HepG2 (cell line): ENCODE measurements around the gene NYNRIN. TPM values are rescaled to one million over a fixed set of nuclear protein-coding genes. Genes with fewer than 3 reads are reported as not detected.

Source experiments
- ATAD3A ChIP-seq: sonication (generic); formaldehyde crosslinking; IDR thresholded peaks from 2 replicates; pipeline ENCODE4 v1.4.0; 2020; ENCODE audit warnings: missing genetic modification reagents
- ATF3 ChIP-seq: sonication (generic); formaldehyde crosslinking; IDR thresholded peaks from 2 replicates; pipeline ENCODE4 v1.4.0; 2020; ENCODE audit warnings: missing genetic modification reagents
- ATF6 ChIP-seq: sonication (generic); formaldehyde crosslinking; conservative IDR thresholded peaks from 2 replicates; pipeline ENCODE4 v1.4.0; 2020; ENCODE audit warnings: missing genetic modification reagents
- CC2D1A ChIP-seq: sonication (generic); formaldehyde crosslinking; IDR thresholded peaks from 2 replicates; pipeline ENCODE4 v1.8.1; 2023; ENCODE audit warnings: mild to moderate bottlenecking, missing genetic modification reagents
- CCDC6 ChIP-seq: sonication (generic); formaldehyde crosslinking; IDR thresholded peaks from 2 replicates; pipeline ENCODE4 v1.8.1; 2022; ENCODE audit warnings: mild to moderate bottlenecking, missing genetic modification reagents, moderate library complexity
- ETS1 ChIP-seq: sonication (generic); formaldehyde crosslinking; IDR thresholded peaks from 2 replicates; pipeline ENCODE4 v1.4.0; 2020; ENCODE audit warnings: missing genetic modification reagents
- MZF1 ChIP-seq: sonication (generic); formaldehyde crosslinking; IDR thresholded peaks from 2 replicates; pipeline ENCODE4 v1.8.1; 2023; ENCODE audit warnings: mild to moderate bottlenecking, missing genetic modification reagents, borderline replicate concordance
- NAIF1 ChIP-seq: sonication (generic); formaldehyde crosslinking; IDR thresholded peaks from 2 replicates; pipeline ENCODE4 v1.5.0; 2020; ENCODE audit warnings: mild to moderate bottlenecking, missing genetic modification reagents, borderline replicate concordance
- NR2C2 ChIP-seq: sonication (generic); formaldehyde crosslinking; IDR thresholded peaks from 2 replicates; pipeline ENCODE4 v1.4.0; 2020; ENCODE audit warnings: missing genetic modification reagents, mild to moderate bottlenecking, moderate library complexity, borderline replicate concordance
- POLR2G ChIP-seq: fragments of 200-400 bp; formaldehyde crosslinking; IDR thresholded peaks from 2 replicates; pipeline ENCODE4 v1.6.1; 2018; ENCODE audit warnings: mild to moderate bottlenecking, low read depth, low read length, moderate library complexity
- PRMT3 ChIP-seq: sonication (generic); formaldehyde crosslinking; IDR thresholded peaks from 2 replicates; pipeline ENCODE4 v1.8.1; 2022; ENCODE audit warnings: low read depth, mild to moderate bottlenecking, moderate library complexity, missing genetic modification reagents, borderline replicate concordance
- RAD21 ChIP-seq: fragments of 450-650 bp; formaldehyde crosslinking; IDR thresholded peaks from 2 replicates; pipeline ENCODE4 v1.5.0; 2020; ENCODE audit warnings: mild to moderate bottlenecking
- SIN3B ChIP-seq: fragments of 150-350 bp; IDR thresholded peaks from 2 replicates; pipeline ENCODE4 v1.6.1; 2014; ENCODE audit warnings: low read length
- TEF ChIP-seq: sonication (generic); formaldehyde crosslinking; IDR thresholded peaks from 2 replicates; pipeline ENCODE4 v1.5.0; 2020; ENCODE audit warnings: missing genetic modification reagents
- THAP8 ChIP-seq: sonication (generic); formaldehyde crosslinking; IDR thresholded peaks from 2 replicates; pipeline ENCODE4 v1.5.1; 2020; ENCODE audit warnings: missing genetic modification reagents, mild to moderate bottlenecking, borderline replicate concordance
- YY1 ChIP-seq: IDR thresholded peaks from 2 replicates; pipeline ENCODE4 v1.6.1; 2011; ENCODE audit warnings: low read length, low read depth, moderate library complexity, mild to moderate bottlenecking; ENCODE audit not compliant: insufficient read depth, insufficient replicate concordance
- ZBTB14 ChIP-seq: sonication (generic); formaldehyde crosslinking; IDR thresholded peaks from 2 replicates; pipeline ENCODE4 v1.4.0; 2020; ENCODE audit warnings: missing genetic modification reagents
- ZKSCAN5 ChIP-seq: sonication (generic); formaldehyde crosslinking; IDR thresholded peaks from 2 replicates; pipeline ENCODE4 v1.5.1; 2020; ENCODE audit warnings: mild to moderate bottlenecking, missing genetic modification reagents
- ZNF10 ChIP-seq: sonication (generic); formaldehyde crosslinking; IDR thresholded peaks from 2 replicates; pipeline ENCODE4 v1.4.0; 2020; ENCODE audit warnings: mild to moderate bottlenecking, low read depth, missing genetic modification reagents, borderline replicate concordance
- ZNF251 ChIP-seq: sonication (generic); formaldehyde crosslinking; IDR thresholded peaks from 2 replicates; pipeline ENCODE4 v1.9.0; 2021; ENCODE audit warnings: mild to moderate bottlenecking, missing genetic modification reagents
- ZNF337 ChIP-seq: sonication (generic); formaldehyde crosslinking; IDR thresholded peaks from 2 replicates; pipeline ENCODE4 v1.5.1; 2020; ENCODE audit warnings: missing genetic modification reagents, low read depth, mild to moderate bottlenecking, borderline replicate concordance
- ZNF784 ChIP-seq: sonication (generic); formaldehyde crosslinking; IDR thresholded peaks from 2 replicates; pipeline ENCODE4 v1.5.1; 2020; ENCODE audit warnings: missing genetic modification reagents, mild to moderate bottlenecking, borderline replicate concordance
- polyA plus RNA-seq, 8 experiments: library from polyadenylated mRNA; depleted of rRNA in 3 of 8; stranded (reverse) in 7 of 8; unstranded in 1 of 8; fragments of >200 nt; fragmentation: Illumina TruSeq in 4 of 8; extraction: Trizol in 4 of 8; gene quantifications; 2 replicates each; pipeline versions ENCODE4 v1.2.1 to v1.2.3, GENCODE V29; 2011 to 2016; ENCODE audit warnings: low read depth in 4 of 8, missing spikeins in 1 of 8, mixed read lengths in 1 of 8; ENCODE audit not compliant: insufficient read depth in 1 of 8
- total RNA-seq, 5 experiments: library from RNA; depleted of rRNA; stranded (reverse); fragments of >200 nt; fragmentation: Illumina TruSeq; extraction: Trizol; gene quantifications; 2 replicates each; pipeline ENCODE4 v1.2.3, GENCODE V29; 2016; ENCODE audit warnings: low read depth in 1 of 5

Gene NYNRIN
- total and polyA plus RNA-seq, 2 of the 13 experiments (the other 11 are each of a cell fraction or from before 2014, with no cell fraction given) = 0.63 to 1.1 TPM

- TF ChIP-seq ATF6 (CRISPR knock-in tag) = no peak
- no peak for TF ChIP-seq ETS1
- no peak for TF ChIP-seq ATAD3A
- no peak for TF ChIP-seq NR2C2 (CRISPR knock-in tag)
- no peak for TF ChIP-seq THAP8 (CRISPR knock-in tag)
- no peak for TF ChIP-seq NAIF1
- peak; percentile 74 for TF ChIP-seq SIN3B
- TF ChIP-seq ZBTB14 = no peak
- no peak for TF ChIP-seq ATF3
- no peak for TF ChIP-seq CC2D1A (CRISPR knock-in tag)
- TF ChIP-seq PRMT3 (CRISPR knock-in tag) = no peak
- peak; percentile 93 for TF ChIP-seq RAD21 (CRISPR knock-in tag)
- TF ChIP-seq ZKSCAN5 (CRISPR knock-in tag) = no peak
- TF ChIP-seq YY1 = no peak
- TF ChIP-seq CCDC6 (CRISPR knock-in tag) = no peak
- TF ChIP-seq MZF1 = no peak
- TF ChIP-seq ZNF784 (CRISPR knock-in tag) = 0 out of 2 replicates have a peak, but pooled peaks have one; percentile 70
- TF ChIP-seq ZNF10 (CRISPR knock-in tag) = no peak
- TF ChIP-seq ZNF251 (CRISPR knock-in tag) = no peak
- TF ChIP-seq TEF (CRISPR knock-in tag) = peak; percentile 60; the same call in 1 of the 2 replicates
- TF ChIP-seq POLR2G = no peak; the same call in 1 of the 2 replicates
- TF ChIP-seq ZNF337 (CRISPR knock-in tag) = no peak
Observed at GRCh38 chr14:24436355-24437019, 37.7 kb downstream of the NYNRIN start (continued).
